Ascending aorta (tissue), 2 donors: ENCODE measurements around the gene PHKG2. TPM values are rescaled to one million over a fixed set of nuclear protein-coding genes. Genes with fewer than 3 reads are reported as not detected.

ENCODE experiments used
- DNase-seq, 2 donors: peaks; one replicate each; pipeline ENCODE4 v3.0.0-alpha.2; 2019; ENCODE audit warnings: low spot score in 2 of 2
- H3K27ac ChIP-seq, 2 donors: fragments of 200-600 bp; sonication (generic); one replicate each; pipeline ENCODE4 v1.5.1; 2016 to 2017; ENCODE audit warnings: mild to moderate bottlenecking in 1 of 2
- H3K27me3 ChIP-seq: fragments of 200-600 bp; sonication (generic); one replicate; pipeline ENCODE4 v1.5.1; 2017
- H3K36me3 ChIP-seq, 2 donors: fragments of 200-600 bp; sonication (generic); one replicate each; pipeline ENCODE4 v1.5.1; 2016
- H3K4me1 ChIP-seq, 2 donors: fragments of 200-600 bp; sonication (generic); one replicate each; pipeline ENCODE4 v1.5.1; 2016 to 2017; ENCODE audit warnings: mild to moderate bottlenecking in 1 of 2
- H3K4me3 ChIP-seq, 2 donors: fragments of 200-600 bp; sonication (generic); one replicate each; pipeline ENCODE4 v1.5.1; 2016 to 2017; ENCODE audit warnings: mild to moderate bottlenecking in 1 of 2
- H3K9me3 ChIP-seq, 2 donors: fragments of 200-600 bp; sonication (generic); one replicate each; pipeline ENCODE4 v1.5.1; 2016
- CTCF ChIP-seq, 3 experiments: fragments of 200-600 bp in 2 of 3; fragments of 450-650 bp in 1 of 3; sonication (generic) in 2 of 3; IDR thresholded peaks; one replicate each; pipeline ENCODE4 v1.5.1; 2016 to 2019; ENCODE audit warnings: antibody characterized with exemption in 3 of 3, mild to moderate bottlenecking in 1 of 3, moderate library complexity in 1 of 3
- intact Hi-C: fragments of 100-400 bp; cut with DNase I; formaldehyde crosslinking; loops from one replicate; pipeline ENCODE4 v1.15.1; 2023
- total RNA-seq: library from RNA; depleted of rRNA; stranded (reverse); fragments of >200 nt; gene quantifications from one replicate; pipeline ENCODE4 v1.1.0, GENCODE V29; 2016

The PHKG2 gene
- total RNA-seq, 1 donor from 2014 or later = 78.8 TPM

GRCh38 chr16:30760001-30760559, 11.9 kb downstream of the PHKG2 start:
- TF ChIP-seq CTCF (IDR thresholded peaks at IDR 0.05) = no peak
- Histone ChIP-seq H3K9me3 (no peaks in the 10 kb centered on the region), H3K27me3 (no peaks in the 10 kb centered on the region), H3K4me3 (no peak overlapping the region), H3K36me3 (peaks cover 20 to 32% of the 10 kb centered on the region in 2 donors), H3K4me1 (peaks cover 16 to 20% of the 10 kb centered on the region in 2 donors), H3K27ac (no peak overlapping the region)
- intact Hi-C loops = no loop called here
- no peak for DNase-seq

GRCh38 chr16:30760577-30761426, 12.6 kb downstream of the PHKG2 start:
- TF ChIP-seq CTCF (IDR thresholded peaks at IDR 0.05) = no peak
- DNase-seq = no peak
- peak overlapping the region; percentile 85 to 88 for H3K4me3 ChIP-seq
- H3K36me3 ChIP-seq = peaks cover 27 to 37% of the 10 kb centered on the region in 2 donors
- intact Hi-C loops = no loop called here
- peak overlapping the region; percentile 37 to 96 for H3K27ac ChIP-seq
- no peaks in the 10 kb centered on the region for H3K27me3 ChIP-seq
- H3K9me3 ChIP-seq = no peaks in the 10 kb centered on the region
- peaks cover 16 to 20% of the 10 kb centered on the region in 2 donors for H3K4me1 ChIP-seq

- Histone ChIP-seq H3K27ac (peak overlapping the region; percentile 37 to 96), H3K36me3 (peaks cover 33 to 37% of the 10 kb centered on the region in 2 donors), H3K4me3 (peak overlapping the region; percentile 85 to 88), H3K9me3 (no peaks in the 10 kb centered on the region), H3K27me3 (no peaks in the 10 kb centered on the region), H3K4me1 (peaks cover 16 to 20% of the 10 kb centered on the region in 2 donors)
- intact Hi-C loops = no loop called here
- no peak for DNase-seq
- TF ChIP-seq CTCF (IDR thresholded peaks at IDR 0.05) = no peak
Observed at GRCh38 chr16:30761427-30761927, 13.3 kb downstream of the PHKG2 start.

GRCh38 chr16:30761928-30762902, 14.0 kb downstream of the PHKG2 start, which contains the start of the genes CFAP119 and RNF40:
Gene CFAP119 (minus strand): TSS chr16:30762062. CDS start chr16:30761748, 314 bp downstream.
Gene RNF40 (plus strand): TSS chr16:30762322. CDS start chr16:30762546, 224 bp downstream.
- Histone ChIP-seq H3K27me3 (no peaks in the 10 kb centered on the region), H3K4me1 (peaks cover 16 to 20% of the 10 kb centered on the region in 2 donors), H3K36me3 (peaks cover 35 to 38% of the 10 kb centered on the region in 2 donors), H3K4me3 (peak within 1 kb of the TSS; percentile 85 to 88), H3K27ac (peak within 1 kb of the TSS; percentile 89 to 96), H3K9me3 (no peaks in the 10 kb centered on the region)
- no peak for TF ChIP-seq CTCF (IDR thresholded peaks at IDR 0.05)
- intact Hi-C loops = loop anchor here (1.0 kb wide), 2 partner anchors 14 to 64 kb away; partner anchors contain the start of gene PHKG2
- peak; percentile 95 to 98 for DNase-seq
